ENCODE data around the gene COL4A6. TPM values are rescaled to one million over a fixed set of nuclear protein-coding genes. Genes with fewer than 3 reads are reported as not detected.

Gene COL4A6
- total and polyA plus RNA-seq, 10 donors, result 0.15 to 4.8 (median 0.84) TPM

DNA sequence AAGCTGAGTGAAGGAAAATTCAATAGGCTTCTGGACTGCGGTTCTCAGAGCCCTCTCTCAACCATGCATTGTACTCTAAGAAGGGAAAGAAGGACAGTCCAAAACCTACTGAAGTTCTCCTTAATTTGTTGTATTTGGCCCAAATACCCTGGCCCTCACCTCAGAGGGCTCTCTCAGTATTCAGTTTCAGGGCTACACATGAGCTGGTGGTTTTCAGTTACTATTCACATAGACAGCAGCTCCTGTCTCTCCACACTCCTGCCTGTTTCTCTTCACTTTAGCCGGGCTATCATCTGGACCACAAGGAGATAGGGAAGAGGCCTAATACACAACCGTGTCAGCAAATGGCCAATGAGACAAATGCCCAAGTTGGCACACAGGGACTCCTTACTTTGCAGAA, 280.6 kb downstream of the COL4A6 start:
- intact Hi-C loops (cut with DNase I; ENCODE audit: low total_unique reads), result no loop called here
- H3K9me3 ChIP-seq, result no peaks in the 10 kb centered on the region
- WGBS, 5 donors, result 76 to 96% (median 82%) methylated on average over 3 of the region's 3 CpGs
- DNase-seq, result no peak
- H3K36me3 ChIP-seq, result peaks cover 0 to 39% (median 0%) of the 10 kb centered on the region in 6 donors
- TF ChIP-seq POLR2A (IDR thresholded peaks at IDR 0.05) (no peak), POLR2AphosphoS5 (IDR thresholded peaks at IDR 0.05) (no peak)
- TF ChIP-seq, protein P1, sequence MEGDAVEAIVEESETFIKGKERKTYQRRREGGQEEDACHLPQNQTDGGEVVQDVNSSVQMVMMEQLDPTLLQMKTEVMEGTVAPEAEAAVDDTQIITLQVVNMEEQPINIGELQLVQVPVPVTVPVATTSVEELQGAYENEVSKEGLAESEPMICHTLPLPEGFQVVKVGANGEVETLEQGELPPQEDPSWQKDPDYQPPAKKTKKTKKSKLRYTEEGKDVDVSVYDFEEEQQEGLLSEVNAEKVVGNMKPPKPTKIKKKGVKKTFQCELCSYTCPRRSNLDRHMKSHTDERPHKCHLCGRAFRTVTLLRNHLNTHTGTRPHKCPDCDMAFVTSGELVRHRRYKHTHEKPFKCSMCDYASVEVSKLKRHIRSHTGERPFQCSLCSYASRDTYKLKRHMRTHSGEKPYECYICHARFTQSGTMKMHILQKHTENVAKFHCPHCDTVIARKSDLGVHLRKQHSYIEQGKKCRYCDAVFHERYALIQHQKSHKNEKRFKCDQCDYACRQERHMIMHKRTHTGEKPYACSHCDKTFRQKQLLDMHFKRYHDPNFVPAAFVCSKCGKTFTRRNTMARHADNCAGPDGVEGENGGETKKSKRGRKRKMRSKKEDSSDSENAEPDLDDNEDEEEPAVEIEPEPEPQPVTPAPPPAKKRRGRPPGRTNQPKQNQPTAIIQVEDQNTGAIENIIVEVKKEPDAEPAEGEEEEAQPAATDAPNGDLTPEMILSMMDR (IDR thresholded peaks at IDR 0.05 in 8 of 11, conservative IDR thresholded peaks at IDR 0.05 in 3 of 11), result no peak
- no peaks in the 10 kb centered on the region for H3K4me1 ChIP-seq
- H3K4me3 ChIP-seq, result no peak overlapping the region
- no peak overlapping the region for H3K27ac ChIP-seq
- no peaks in the 10 kb centered on the region for H3K27me3 ChIP-seq (replicated peaks in 1 of 7)

DNA sequence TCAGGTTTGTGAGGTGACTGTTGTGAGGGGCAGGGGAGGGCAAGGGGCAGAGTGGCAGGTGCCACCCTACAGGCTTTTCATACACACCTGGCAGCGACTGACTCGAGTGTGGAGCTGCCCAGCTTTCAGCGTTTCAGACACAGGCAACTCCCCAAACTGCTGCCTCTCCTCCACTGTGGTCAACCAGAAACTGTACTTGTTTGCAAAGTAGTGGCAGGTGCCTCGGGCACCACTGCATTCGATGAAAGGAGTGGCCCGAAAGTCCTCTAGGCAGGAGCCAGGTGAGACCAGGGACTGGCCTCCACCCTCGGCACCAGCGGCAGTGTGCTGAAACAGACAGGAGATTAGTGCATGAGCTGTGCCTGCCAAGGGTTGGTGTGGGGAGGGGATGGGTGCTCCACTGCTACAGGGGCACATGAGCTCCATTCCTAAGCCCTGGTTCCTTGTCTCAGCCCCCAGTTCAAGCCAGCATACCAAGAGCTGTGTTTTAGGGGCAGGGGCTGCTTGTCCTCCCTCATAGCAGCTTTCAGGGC, 281.2 kb downstream of the COL4A6 start:
- Histone ChIP-seq H3K27me3 (replicated peaks in 1 of 7) (no peaks in the 10 kb centered on the region), H3K4me3 (no peak overlapping the region)
- WGBS, 5 donors, result 87 to 96% (median 94%) methylated on average over 8 of the region's 8 CpGs; no CpG with 5 or more reads in 1 of the 5 donors

DNA sequence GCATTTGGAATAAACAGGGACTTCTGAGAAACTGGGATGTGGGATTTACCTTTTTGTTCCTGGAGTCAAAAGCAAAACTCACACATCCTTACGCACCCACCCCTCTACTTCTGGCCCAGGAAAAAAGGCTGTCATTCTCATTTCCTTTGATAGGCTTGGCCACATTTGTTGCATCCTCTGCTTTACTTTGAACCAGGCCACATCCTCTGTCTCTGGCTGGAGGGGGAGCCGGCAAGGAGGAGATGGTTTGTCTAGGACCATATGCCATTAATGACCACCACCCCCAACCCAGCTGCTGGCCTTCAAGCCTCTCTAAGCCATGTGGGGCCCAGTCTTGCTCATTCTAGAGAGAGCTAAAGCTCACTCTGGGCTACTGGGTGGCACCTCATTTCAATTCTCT, 282.1 kb downstream of the COL4A6 start:
- no peak for DNase-seq
- intact Hi-C loops (cut with DNase I; ENCODE audit: low total_unique reads), result no loop called here
- Histone ChIP-seq H3K4me1 (no peaks in the 10 kb centered on the region), H3K9me3 (no peaks in the 10 kb centered on the region), H3K27me3 (replicated peaks in 1 of 7) (no peaks in the 10 kb centered on the region), H3K27ac (no peak overlapping the region), H3K4me3 (no peak overlapping the region), H3K36me3 (peaks cover 0 to 54% (median 0%) of the 10 kb centered on the region in 6 donors)
- TF ChIP-seq POLR2A (IDR thresholded peaks at IDR 0.05) (no peak), POLR2AphosphoS5 (IDR thresholded peaks at IDR 0.05) (no peak)
- TF ChIP-seq, protein P1 (IDR thresholded peaks at IDR 0.05 in 8 of 11, conservative IDR thresholded peaks at IDR 0.05 in 3 of 11), result no peak
- 85 to 100% (median 95%) methylated on average over 1 to 2 of the region's 2 CpGs for WGBS, 5 donors

More for the DNA sequence above, 281.2 kb downstream of the COL4A6 start:
- TF ChIP-seq, protein P1 (IDR thresholded peaks at IDR 0.05 in 8 of 11, conservative IDR thresholded peaks at IDR 0.05 in 3 of 11), result no peak
- TF ChIP-seq POLR2A (IDR thresholded peaks at IDR 0.05) (no peak), POLR2AphosphoS5 (IDR thresholded peaks at IDR 0.05) (no peak)
- intact Hi-C loops (cut with DNase I; ENCODE audit: low total_unique reads), result no loop called here
- peaks cover 0 to 45% (median 0%) of the 10 kb centered on the region in 6 donors for H3K36me3 ChIP-seq
- H3K27ac ChIP-seq, result no peak overlapping the region
- DNase-seq, result no peak
- H3K4me1 ChIP-seq, result no peaks in the 10 kb centered on the region
- H3K9me3 ChIP-seq, result no peaks in the 10 kb centered on the region

DNA sequence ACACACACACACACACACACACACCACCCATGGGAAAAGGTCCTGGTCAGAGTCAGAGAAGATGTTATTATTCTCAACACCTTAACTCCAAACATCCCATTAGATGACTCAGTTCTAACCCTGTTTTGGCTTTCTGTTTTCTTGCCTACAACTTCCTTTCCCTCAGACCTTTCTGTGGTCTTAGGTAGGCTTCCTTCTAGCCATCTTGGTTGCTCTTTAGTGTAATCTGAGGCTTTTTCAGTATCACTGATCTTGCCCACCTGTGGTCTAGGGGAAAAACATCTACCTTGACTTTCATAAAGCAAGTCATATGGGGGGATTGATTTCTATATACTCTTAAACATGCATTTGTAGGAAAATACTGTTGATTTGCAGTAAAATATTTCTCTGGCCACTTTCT, 289.7 kb downstream of the COL4A6 start:
- Histone ChIP-seq H3K27ac (no peak overlapping the region), H3K9me3 (no peaks in the 10 kb centered on the region), H3K27me3 (replicated peaks in 1 of 7) (no peaks in the 10 kb centered on the region), H3K4me3 (no peak overlapping the region), H3K36me3 (peaks cover 0 to 94% (median 2%) of the 10 kb centered on the region in 6 donors), H3K4me1 (no peaks in the 10 kb centered on the region)
- intact Hi-C loops (cut with DNase I; ENCODE audit: low total_unique reads), result no loop called here
- DNase-seq, result no peak
- no peak for TF ChIP-seq POLR2A (IDR thresholded peaks at IDR 0.05)
- no peak for TF ChIP-seq POLR2AphosphoS5 (IDR thresholded peaks at IDR 0.05)
- TF ChIP-seq, protein P1 (IDR thresholded peaks at IDR 0.05 in 8 of 11, conservative IDR thresholded peaks at IDR 0.05 in 3 of 11), result no peak
